Type B pancreatic cell (in vitro differentiated cells): ENCODE data around the gene ZNF664. TPM values are rescaled to one million over a fixed set of nuclear protein-coding genes. Genes with fewer than 3 reads are reported as not detected.
A peak's percentile ranks its signal among the peaks of the same experiment; 100 is the strongest.

Experiments used
- DNase-seq: peaks from one replicate; pipeline ENCODE4 v3.0.0; 2021; ENCODE audit warnings: mixed read lengths; ENCODE audit not compliant: unreplicated experiment; ENCODE audit errors: extremely low spot score
- H3K27ac Mint-ChIP-seq: 2 replicates; pipeline ENCODE4 v1.8.0; 2021; ENCODE audit warnings: mild to moderate bottlenecking, mixed read lengths
- H3K27me3 Mint-ChIP-seq: 2 replicates; pipeline ENCODE4 v1.8.0; 2021; ENCODE audit warnings: mixed read lengths
- H3K36me3 Mint-ChIP-seq: 2 replicates; pipeline ENCODE4 v1.8.0; 2021; ENCODE audit warnings: mixed read lengths
- H3K4me1 Mint-ChIP-seq: one replicate; pipeline ENCODE4 v1.8.0; 2021; ENCODE audit warnings: mixed read lengths; ENCODE audit not compliant: unreplicated experiment
- H3K4me3 Mint-ChIP-seq: 2 replicates; pipeline ENCODE4 v1.8.0; 2021; ENCODE audit warnings: mild to moderate bottlenecking, mixed read lengths
- H3K9me3 Mint-ChIP-seq: 2 replicates; pipeline ENCODE4 v1.8.0; 2021; ENCODE audit warnings: mixed read lengths
- total RNA-seq: library from RNA; stranded (reverse); gene quantifications from 2 replicates; pipeline ENCODE4 v1.2.1, GENCODE V29; 2021; ENCODE audit warnings: low replicate concordance
- TF ChIP-seq, protein P1 (sequence below): fragments of 200-600 bp; sonication (generic); conservative IDR thresholded peaks from 2 replicates; pipeline ENCODE4 v1.5.0; 2021; ENCODE audit warnings: antibody characterized with exemption, mild to moderate bottlenecking

Gene ZNF664
- total RNA-seq, 1 donor from 2014 or later: 149 TPM

DNA sequence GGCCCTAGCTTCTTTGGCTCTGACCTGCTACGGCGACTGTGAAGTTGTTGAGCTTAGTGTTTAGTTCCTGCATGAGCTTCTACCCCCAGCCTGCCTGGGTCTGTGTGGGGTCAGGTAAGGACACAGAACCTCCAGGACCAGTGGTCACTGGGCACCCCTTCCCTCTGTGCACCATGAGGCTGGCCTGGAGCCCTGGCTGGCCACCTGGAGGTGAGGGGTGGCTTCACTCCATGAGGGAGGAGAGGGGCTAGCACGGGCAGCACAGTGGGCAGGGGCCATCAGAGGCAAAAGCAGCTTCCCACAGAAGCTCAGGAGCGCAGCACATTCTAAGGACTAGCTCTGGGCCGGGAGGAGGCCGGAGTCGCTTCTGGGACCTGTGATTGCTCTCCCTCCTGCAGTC is 37.1 kb upstream of the ZNF664 start:
- TF ChIP-seq, protein P1, sequence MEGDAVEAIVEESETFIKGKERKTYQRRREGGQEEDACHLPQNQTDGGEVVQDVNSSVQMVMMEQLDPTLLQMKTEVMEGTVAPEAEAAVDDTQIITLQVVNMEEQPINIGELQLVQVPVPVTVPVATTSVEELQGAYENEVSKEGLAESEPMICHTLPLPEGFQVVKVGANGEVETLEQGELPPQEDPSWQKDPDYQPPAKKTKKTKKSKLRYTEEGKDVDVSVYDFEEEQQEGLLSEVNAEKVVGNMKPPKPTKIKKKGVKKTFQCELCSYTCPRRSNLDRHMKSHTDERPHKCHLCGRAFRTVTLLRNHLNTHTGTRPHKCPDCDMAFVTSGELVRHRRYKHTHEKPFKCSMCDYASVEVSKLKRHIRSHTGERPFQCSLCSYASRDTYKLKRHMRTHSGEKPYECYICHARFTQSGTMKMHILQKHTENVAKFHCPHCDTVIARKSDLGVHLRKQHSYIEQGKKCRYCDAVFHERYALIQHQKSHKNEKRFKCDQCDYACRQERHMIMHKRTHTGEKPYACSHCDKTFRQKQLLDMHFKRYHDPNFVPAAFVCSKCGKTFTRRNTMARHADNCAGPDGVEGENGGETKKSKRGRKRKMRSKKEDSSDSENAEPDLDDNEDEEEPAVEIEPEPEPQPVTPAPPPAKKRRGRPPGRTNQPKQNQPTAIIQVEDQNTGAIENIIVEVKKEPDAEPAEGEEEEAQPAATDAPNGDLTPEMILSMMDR: no peak
- peaks cover 12% of the 10 kb centered on the region for H3K36me3 Mint-ChIP-seq
- no peak for DNase-seq
- H3K4me1 Mint-ChIP-seq: no peaks in the 10 kb centered on the region
- no peak overlapping the region for H3K27ac Mint-ChIP-seq
- no peaks in the 10 kb centered on the region for H3K9me3 Mint-ChIP-seq
- no peaks in the 10 kb centered on the region for H3K27me3 Mint-ChIP-seq
- H3K4me3 Mint-ChIP-seq: no peak overlapping the region

DNA sequence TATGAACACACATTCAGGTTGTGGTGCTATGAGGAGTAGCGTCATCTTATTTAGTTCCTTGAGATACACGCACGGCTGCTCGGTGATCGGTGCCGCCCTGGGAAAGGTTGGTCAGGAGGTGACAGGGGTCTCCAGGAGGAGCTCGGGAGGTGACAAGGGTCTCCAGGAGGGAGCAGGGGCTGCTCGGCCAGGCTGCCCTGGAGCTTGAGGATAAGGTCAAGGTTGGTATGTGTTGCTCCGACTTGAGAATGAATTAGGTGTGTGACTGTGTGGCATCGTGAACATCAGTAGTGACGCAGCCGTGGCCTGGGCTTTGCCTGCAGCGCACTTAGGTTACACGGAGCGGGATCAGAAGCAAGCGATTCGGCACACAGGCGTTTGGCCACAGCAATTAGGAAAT is 36.5 kb upstream of the ZNF664 start:
- no peaks in the 10 kb centered on the region for H3K9me3 Mint-ChIP-seq
- no peak overlapping the region for H3K27ac Mint-ChIP-seq
- H3K27me3 Mint-ChIP-seq: no peaks in the 10 kb centered on the region
- no peaks in the 10 kb centered on the region for H3K4me1 Mint-ChIP-seq
- TF ChIP-seq, protein P1: no peak
- H3K4me3 Mint-ChIP-seq: no peak overlapping the region
- no peak for DNase-seq
- peaks cover 15% of the 10 kb centered on the region for H3K36me3 Mint-ChIP-seq

DNA sequence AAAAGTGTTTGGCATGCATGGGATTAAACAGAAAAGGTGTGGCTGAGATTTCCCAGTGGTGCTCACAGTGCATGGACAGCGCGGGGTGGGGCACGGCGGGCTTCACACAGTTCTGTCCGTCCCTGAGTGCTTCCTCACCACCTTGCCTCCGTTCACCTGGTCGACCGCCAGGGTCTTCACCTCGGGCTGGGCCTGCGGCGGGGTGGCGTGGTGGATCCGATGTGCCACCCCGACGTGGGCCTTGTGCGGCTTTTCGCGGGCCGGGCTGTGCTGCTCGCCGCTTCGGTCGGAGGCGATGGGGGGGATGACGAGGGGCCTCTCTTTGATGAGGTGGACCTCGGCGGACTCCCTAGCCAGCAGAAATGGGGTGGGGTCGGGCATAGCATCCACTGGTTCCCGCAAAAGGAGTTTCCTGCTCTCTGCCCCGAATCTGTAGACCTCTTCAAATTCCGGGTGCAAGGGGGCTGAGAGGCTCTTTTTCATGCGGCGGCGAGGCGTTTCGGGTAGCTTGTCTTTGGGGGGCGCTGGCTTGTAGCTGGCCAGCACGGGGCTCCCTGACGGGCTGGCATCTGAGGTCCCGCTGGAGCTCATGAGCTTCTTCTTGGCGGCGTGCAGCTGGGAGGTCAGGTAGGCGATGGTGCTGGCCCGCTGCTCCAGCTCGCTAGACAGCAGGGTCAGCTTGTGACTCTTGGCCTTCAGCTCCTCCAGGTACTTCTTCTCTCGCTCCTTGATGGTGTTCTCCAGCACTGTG is 35.9 kb upstream of the ZNF664 start:
- Mint-ChIP-seq H3K36me3 (peaks cover 20% of the 10 kb centered on the region), H3K27me3 (no peaks in the 10 kb centered on the region), H3K9me3 (no peaks in the 10 kb centered on the region), H3K4me1 (no peaks in the 10 kb centered on the region), H3K27ac (no peak overlapping the region), H3K4me3 (no peak overlapping the region)
- DNase-seq: no peak
- TF ChIP-seq, protein P1: no peak

- TF ChIP-seq, protein P1: no peak
- no peak for DNase-seq
- peaks cover 28% of the 10 kb centered on the region for H3K36me3 Mint-ChIP-seq
- no peaks in the 10 kb centered on the region for H3K27me3 Mint-ChIP-seq
- no peaks in the 10 kb centered on the region for H3K4me1 Mint-ChIP-seq
- no peak overlapping the region for H3K27ac Mint-ChIP-seq
- H3K4me3 Mint-ChIP-seq: no peak overlapping the region
- H3K9me3 Mint-ChIP-seq: no peaks in the 10 kb centered on the region
Measured at GRCh38 chr12:123937707-123938591, 35.1 kb upstream of the ZNF664 start.

- no peaks in the 10 kb centered on the region for H3K4me1 Mint-ChIP-seq
- TF ChIP-seq, protein P1: peak; percentile 57
- no peaks in the 10 kb centered on the region for H3K9me3 Mint-ChIP-seq
- H3K36me3 Mint-ChIP-seq: peaks cover 29% of the 10 kb centered on the region
- no peak overlapping the region for H3K27ac Mint-ChIP-seq
- no peak for DNase-seq
- no peaks in the 10 kb centered on the region for H3K27me3 Mint-ChIP-seq
- H3K4me3 Mint-ChIP-seq: no peak overlapping the region
Measured at GRCh38 chr12:123938679-123939480, 34.1 kb upstream of the ZNF664 start.
